Esophagus (tissue), 2 donors: ENCODE results near the gene ZNF816. TPM values are rescaled to one million over a fixed set of nuclear protein-coding genes. Genes with fewer than 3 reads are reported as not detected.
"Not testable (repeated sequence)": the region's sequence is repeated elsewhere in the genome, so short reads cannot be mapped to it uniquely, and the experiment has no call there.

Experiments used
- H3K27ac ChIP-seq, 2 donors: one replicate each; pipeline ENCODE4 v1.5.1; 2013; ENCODE audit warnings: low read depth in 2 of 2, mild to moderate bottlenecking in 2 of 2, inconsistent platforms in 1 of 2, low read length in 1 of 2, moderate library complexity in 1 of 2
- H3K27me3 ChIP-seq, 2 donors: one replicate each; pipeline ENCODE4 v1.6.1; 2013; ENCODE audit warnings: low read length in 2 of 2, control low read depth in 1 of 2, mild to moderate bottlenecking in 1 of 2; ENCODE audit not compliant: insufficient read depth in 2 of 2, control insufficient read depth in 1 of 2
- H3K36me3 ChIP-seq, 2 donors: one replicate each; pipeline ENCODE4 v1.6.1; 2013; ENCODE audit warnings: low read length in 1 of 2; ENCODE audit not compliant: control insufficient read depth in 2 of 2, insufficient read depth in 2 of 2
- H3K4me1 ChIP-seq, 2 donors: one replicate each; pipeline ENCODE4 v1.6.1; 2013; ENCODE audit warnings: low read length in 1 of 2; ENCODE audit not compliant: control insufficient read depth in 2 of 2, insufficient read depth in 2 of 2
- H3K4me3 ChIP-seq, 2 donors: one replicate each; pipeline ENCODE4 v1.5.1; 2013; ENCODE audit warnings: low read length in 2 of 2, mild to moderate bottlenecking in 2 of 2, low read depth in 1 of 2, moderate library complexity in 1 of 2
- H3K9me3 ChIP-seq, 2 donors: one replicate each; pipeline ENCODE4 v1.6.1; 2013; ENCODE audit warnings: mild to moderate bottlenecking in 2 of 2, low read depth in 1 of 2, low read length in 1 of 2, moderate library complexity in 1 of 2; ENCODE audit not compliant: control insufficient read depth in 2 of 2, insufficient read depth in 1 of 2
- WGBS, 2 donors: extraction: QIAGEN DNeasy Blood & Tissue Kit; methylation state at CpG; one replicate each; pipeline ENCODE4 v1.1.7; 2013; 5-methylcytosine and 5-hydroxymethylcytosine counted together
- polyA plus RNA-seq, 2 donors: library from polyadenylated mRNA; stranded (reverse); fragments of 200-250 nt; gene quantifications; one replicate each; pipeline ENCODE4 v1.2.3, GENCODE V29; 2013
- donor health status: healthy with polysubstance abuse.
- donor health status: Bipolar disorder and iron deficiency.

Gene ZNF816
- polyA plus RNA-seq, 2 donors: 2.0 to 2.1 TPM

- Histone ChIP-seq H3K9me3 (peaks cover 3 to 9% of the 10 kb centered on the region in 2 donors), H3K4me3 (no peak overlapping the region), H3K27me3 (no peaks in the 10 kb centered on the region), H3K36me3 (peaks cover 0 to 4% of the 10 kb centered on the region in 2 donors), H3K27ac (no peak overlapping the region), H3K4me1 (peaks cover 0 to 3% of the 10 kb centered on the region in 2 donors)
- WGBS, 2 donors: 27 to 29% methylated on average over 5 of the region's 5 CpGs
Observed at GRCh38 chr19:52938761-52939160, 23.9 kb downstream of the ZNF816 start.

GRCh38 chr19:52936954-52937325 lies 25.7 kb downstream of the ZNF816 start:
- H3K9me3 ChIP-seq: peaks cover 3 to 9% of the 10 kb centered on the region in 2 donors
- H3K27me3 ChIP-seq: no peaks in the 10 kb centered on the region
- no peak overlapping the region for H3K27ac ChIP-seq
- peaks cover 0 to 4% of the 10 kb centered on the region in 2 donors for H3K36me3 ChIP-seq
- H3K4me1 ChIP-seq: peaks cover 0 to 3% of the 10 kb centered on the region in 2 donors
- no peak overlapping the region for H3K4me3 ChIP-seq
- 82 to 83% methylated on average over 7 of the region's 7 CpGs for WGBS, 2 donors

DNA sequence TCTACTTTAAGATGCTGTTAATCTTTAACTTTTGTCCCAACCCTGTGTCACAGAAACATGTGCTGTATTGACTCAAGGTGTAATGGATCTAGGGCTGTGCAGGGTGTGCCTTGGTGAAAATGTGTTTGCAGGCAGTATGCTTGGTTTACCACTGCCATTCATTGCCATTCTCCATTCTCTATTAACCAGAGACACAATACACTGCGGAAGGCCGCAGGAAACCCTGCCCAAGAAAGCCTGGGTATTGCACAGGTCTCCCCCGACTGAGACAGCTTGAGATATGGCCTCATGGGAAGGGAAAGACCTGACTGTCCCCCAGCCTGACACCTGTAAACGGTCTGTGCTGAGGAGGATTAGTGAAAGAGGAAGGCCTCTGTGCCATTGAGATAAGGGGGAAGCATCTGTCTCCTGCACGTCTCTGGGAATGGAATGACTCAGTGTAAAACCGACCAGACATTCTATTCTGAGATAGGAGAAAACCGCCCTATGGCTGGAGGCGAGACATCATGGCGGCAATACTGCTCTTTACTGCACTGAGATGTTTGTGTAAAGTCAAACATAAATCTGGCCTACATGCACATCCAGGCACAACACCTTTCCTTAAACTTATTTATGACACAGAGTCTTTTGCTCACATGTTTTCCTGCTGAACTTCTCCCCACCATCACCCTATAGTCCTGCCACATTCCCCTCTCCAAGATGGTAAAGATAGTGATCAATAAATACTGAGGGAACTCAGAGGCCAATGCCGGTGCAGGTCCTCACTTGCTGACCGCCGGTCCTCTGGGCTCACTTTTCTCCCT lies 26.3 kb downstream of the ZNF816 start:
- Histone ChIP-seq H3K36me3 (peaks cover 0 to 4% of the 10 kb centered on the region in 2 donors), H3K27ac (no peak overlapping the region), H3K4me1 (peaks cover 0 to 3% of the 10 kb centered on the region in 2 donors), H3K4me3 (no peak overlapping the region), H3K9me3 (peaks cover 3 to 9% of the 10 kb centered on the region in 2 donors), H3K27me3 (no peaks in the 10 kb centered on the region)
- 69 to 79% methylated on average over 12 of the region's 12 CpGs for WGBS, 2 donors

GRCh38 chr19:52935434-52935833 lies 27.2 kb downstream of the ZNF816 start:
- WGBS, 2 donors: 74 to 77% methylated on average over 8 of the region's 8 CpGs

GRCh38 chr19:52924641-52925040 lies 38.0 kb downstream of the ZNF816 start:
- not testable (repeated sequence) for H3K27me3 ChIP-seq, H3K4me3 ChIP-seq, H3K36me3 ChIP-seq, H3K4me1 ChIP-seq, H3K9me3 ChIP-seq
- peak overlapping the region in 1 of 2 donors; percentile 18 for H3K27ac ChIP-seq
- WGBS, 2 donors: 61 to 64% methylated on average over 9 of the region's 9 CpGs

More at GRCh38 chr19:52935434-52935833, 27.2 kb downstream of the ZNF816 start:
- H3K27ac ChIP-seq: no peak overlapping the region
- peaks cover 3 to 9% of the 10 kb centered on the region in 2 donors for H3K9me3 ChIP-seq
- peaks cover 0 to 4% of the 10 kb centered on the region in 2 donors for H3K36me3 ChIP-seq
- no peaks in the 10 kb centered on the region for H3K27me3 ChIP-seq
- H3K4me1 ChIP-seq: peaks cover 0 to 3% of the 10 kb centered on the region in 2 donors
- no peak overlapping the region for H3K4me3 ChIP-seq

DNA sequence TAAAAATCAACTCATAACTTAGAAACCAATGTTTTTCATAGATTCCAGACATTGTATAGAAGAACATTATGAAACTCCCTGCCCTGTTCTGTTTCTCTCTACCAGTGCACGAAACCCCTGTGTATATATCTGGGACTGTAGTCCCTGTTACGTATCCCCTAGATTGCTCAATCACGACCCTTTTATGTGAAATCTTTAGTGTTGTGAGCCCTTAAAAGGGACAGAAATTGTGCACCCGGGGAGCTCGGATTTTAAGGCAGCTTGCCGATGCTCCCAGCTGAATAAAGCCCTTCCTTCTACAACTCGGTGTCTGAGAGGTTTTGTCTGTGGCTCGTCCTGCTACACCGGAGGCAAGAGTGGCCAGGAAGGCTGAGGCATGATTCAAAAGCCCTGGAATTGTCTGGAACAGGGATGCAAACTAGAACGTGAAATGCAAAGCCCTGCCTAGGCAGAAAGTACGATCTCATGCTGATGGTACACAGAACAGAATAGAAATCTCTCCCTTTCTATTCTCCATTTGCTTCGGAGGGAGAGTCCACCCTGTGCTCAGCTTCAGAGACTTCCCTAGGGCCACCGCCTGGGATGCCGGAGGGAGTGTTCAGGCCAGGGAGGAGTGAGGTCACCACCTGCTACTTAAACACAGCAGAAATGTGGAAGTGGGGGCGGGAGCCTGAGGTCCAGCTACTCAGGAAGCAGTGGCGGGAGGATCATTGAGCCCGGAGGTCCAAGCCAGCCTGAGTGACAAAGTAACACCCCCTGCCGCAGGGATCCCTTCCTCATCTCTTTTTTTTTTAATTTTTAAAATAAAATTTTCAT lies 38.7 kb downstream of the ZNF816 start:
- H3K9me3 ChIP-seq: no peaks in the 10 kb centered on the region
- H3K27ac ChIP-seq: peak overlapping the region; percentile 83 to 98
- peaks cover 0 to 3% of the 10 kb centered on the region in 2 donors for H3K36me3 ChIP-seq
- peak overlapping the region in 1 of 2 donors; percentile 85 for H3K4me3 ChIP-seq
- H3K27me3 ChIP-seq: no peaks in the 10 kb centered on the region
- H3K4me1 ChIP-seq: peaks cover 0 to 3% of the 10 kb centered on the region in 2 donors
- WGBS, 2 donors: 45 to 51% methylated on average over 18 of the region's 18 CpGs

GRCh38 chr19:52922841-52923777 lies 39.6 kb downstream of the ZNF816 start, which contains the start of gene ZNF888:
ZNF888 (minus strand) TSS chr19:52923428; CDS start chr19:52917873, 5,555 bp downstream.
- Histone ChIP-seq H3K27me3 (no peaks in the 10 kb centered on the region), H3K27ac (peak within 1 kb of the TSS; percentile 83 to 98), H3K4me1 (peaks cover 0 to 3% of the 10 kb centered on the region in 2 donors), H3K4me3 (peak within 1 kb of the TSS; percentile 51 to 85), H3K9me3 (no peaks in the 10 kb centered on the region), H3K36me3 (no peaks in the 10 kb centered on the region)
- WGBS, 2 donors: 2% methylated on average over 55 of the region's 55 CpGs

- H3K27ac ChIP-seq: no peak overlapping the region
- no peaks in the 10 kb centered on the region for H3K4me1 ChIP-seq
- no peak overlapping the region for H3K4me3 ChIP-seq
- peaks cover 0 to 5% of the 10 kb centered on the region in 2 donors for H3K36me3 ChIP-seq
- 95 to 96% methylated on average over 5 of the region's 5 CpGs for WGBS, 2 donors
- no peaks in the 10 kb centered on the region for H3K9me3 ChIP-seq
- H3K27me3 ChIP-seq: no peaks in the 10 kb centered on the region
Observed at GRCh38 chr19:52917531-52917930, 45.1 kb downstream of the ZNF816 start.

DNA sequence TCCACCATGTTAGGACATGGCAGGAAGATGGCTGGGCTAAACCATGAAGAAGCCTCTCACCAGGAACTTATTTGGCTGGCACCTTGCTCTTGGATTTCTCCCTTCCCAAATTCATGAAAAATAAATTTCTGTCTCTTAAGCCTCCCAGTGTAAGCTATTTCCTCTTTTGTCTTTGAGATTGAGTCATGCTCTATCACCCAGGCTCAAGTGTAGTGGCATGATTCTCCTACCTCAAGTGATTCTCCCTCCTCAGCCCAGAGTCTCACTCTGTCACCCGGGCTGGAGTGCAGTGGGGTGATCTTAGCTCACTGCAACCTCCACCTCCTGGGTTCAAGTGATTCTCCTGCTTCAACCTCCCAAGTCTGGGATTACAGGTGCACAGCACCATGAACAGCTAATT lies 52.0 kb downstream of the ZNF816 start:
- Histone ChIP-seq H3K4me3 (no peak overlapping the region), H3K4me1 (no peaks in the 10 kb centered on the region), H3K36me3 (peaks cover 0 to 4% of the 10 kb centered on the region in 2 donors), H3K27me3 (no peaks in the 10 kb centered on the region), H3K9me3 (peaks cover 0 to 6% of the 10 kb centered on the region in 2 donors), H3K27ac (no peak overlapping the region)
- 96 to 100% methylated on average over 1 of the region's 1 CpG for WGBS, 2 donors
